Measurements from ENCODE around the gene AGPAT4.
"Not testable (repeated sequence)": the region's sequence is repeated elsewhere in the genome, so short reads cannot be mapped to it uniquely, and the experiment has no call there.

AGPAT4 gene

GRCh38 chr6:161132384-161132783 lies 141.5 kb downstream of the AGPAT4 start:
- Mint-ChIP-seq H3K27me3 (no peaks in the 10 kb centered on the region), H3K27ac (no peak overlapping the region), H3K36me3 (peaks cover 41% of the 10 kb centered on the region), H3K4me3 (no peak overlapping the region), H3K4me1 (peaks cover 16% of the 10 kb centered on the region), H3K9me3 (no peaks in the 10 kb centered on the region)
- ATAC-seq: no peak

DNA sequence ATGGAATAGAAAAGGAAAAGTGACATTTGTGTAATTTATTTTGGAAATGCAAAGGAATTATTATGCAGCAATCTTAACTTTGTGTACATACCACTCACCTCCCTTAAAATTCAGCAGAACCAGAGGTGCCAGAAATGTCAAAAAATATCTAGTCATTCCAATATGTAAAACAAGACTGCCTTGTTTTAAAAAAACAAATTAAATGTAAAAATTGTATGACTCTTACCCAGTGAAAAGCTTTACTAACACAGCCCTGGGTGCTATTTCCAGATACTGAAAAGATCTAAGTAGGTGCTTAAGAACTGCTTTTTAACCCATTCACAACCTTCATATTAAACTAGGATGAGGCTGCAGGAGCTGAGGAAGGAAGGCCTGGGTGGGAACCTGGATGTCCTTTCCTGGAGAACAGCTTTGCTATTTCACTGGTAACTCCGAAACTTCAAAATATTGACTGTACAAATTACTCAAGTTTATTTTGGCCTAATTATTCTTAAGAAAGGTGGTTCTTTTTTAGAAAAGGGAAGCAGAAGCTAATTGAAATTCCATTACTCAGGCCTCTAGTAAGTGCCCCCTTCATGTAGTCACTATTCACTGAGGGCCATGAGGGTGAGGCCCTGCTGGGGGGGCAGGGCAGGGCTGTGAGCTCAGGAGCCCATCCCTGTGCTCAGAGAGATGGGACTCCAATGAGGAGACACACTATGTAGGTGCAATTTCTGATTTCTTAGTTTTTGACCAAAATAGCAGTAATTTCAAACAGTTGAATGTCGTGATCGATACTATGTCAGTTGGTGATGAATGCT lies 142.7 kb downstream of the AGPAT4 start:
- Mint-ChIP-seq H3K4me1 (peaks cover 10% of the 10 kb centered on the region), H3K36me3 (peaks cover 46% of the 10 kb centered on the region), H3K27ac (no peak overlapping the region), H3K9me3 (no peaks in the 10 kb centered on the region), H3K27me3 (no peaks in the 10 kb centered on the region), H3K4me3 (no peak overlapping the region)
- no peak for ATAC-seq

DNA sequence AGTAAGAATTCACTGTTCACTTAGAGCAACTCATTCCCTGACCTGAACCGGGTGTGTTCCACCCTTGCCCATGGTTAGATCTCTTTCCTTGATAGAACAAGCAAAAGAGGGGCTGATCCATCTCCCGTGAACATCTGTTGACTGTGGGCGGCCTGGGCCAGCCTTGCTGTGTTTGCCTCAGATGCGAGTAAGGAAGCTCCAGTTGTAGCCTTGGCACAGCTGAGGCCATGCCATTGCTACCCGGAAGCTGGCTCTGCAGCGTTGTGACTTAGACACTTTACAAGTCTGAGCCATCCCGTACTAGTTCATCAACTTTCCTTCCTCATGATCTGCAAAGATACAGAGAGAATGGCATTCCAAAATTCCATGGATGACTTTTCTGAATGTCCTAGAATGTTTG lies 143.3 kb downstream of the AGPAT4 start:
- no peak overlapping the region for H3K27ac Mint-ChIP-seq
- H3K9me3 Mint-ChIP-seq: no peaks in the 10 kb centered on the region
- H3K36me3 Mint-ChIP-seq: peaks cover 48% of the 10 kb centered on the region
- no peak overlapping the region for H3K4me3 Mint-ChIP-seq
- H3K4me1 Mint-ChIP-seq: peaks cover 4% of the 10 kb centered on the region
- H3K27me3 Mint-ChIP-seq: no peaks in the 10 kb centered on the region
- no peak for ATAC-seq

DNA sequence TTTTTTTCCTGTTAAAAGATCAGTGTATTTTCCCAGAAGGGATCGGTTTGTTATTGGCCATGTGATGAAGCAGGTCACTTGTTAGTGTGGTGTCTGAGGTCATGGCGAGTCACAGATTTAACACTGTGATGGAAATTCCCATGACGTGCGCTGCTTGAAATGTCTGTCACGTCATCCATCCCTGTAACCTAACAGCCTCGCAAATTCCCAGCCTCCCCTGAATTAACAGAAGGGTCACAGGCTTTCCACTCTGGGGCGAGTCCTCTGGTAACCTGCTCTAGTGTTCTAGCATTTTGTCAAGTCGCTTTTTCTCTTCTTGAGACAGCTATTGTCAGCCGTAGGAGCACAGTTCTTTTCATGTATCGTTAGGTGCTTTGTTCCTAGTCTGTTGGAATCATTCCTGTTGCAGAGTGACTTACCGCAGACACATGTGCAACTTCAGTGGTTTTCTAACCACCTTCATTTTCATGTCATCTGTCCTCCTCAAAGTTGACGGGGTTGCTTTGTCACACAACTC lies 145.1 kb downstream of the AGPAT4 start:
- Mint-ChIP-seq H3K4me3 (no peak overlapping the region), H3K9me3 (peaks cover 7% of the 10 kb centered on the region), H3K36me3 (peaks cover 66% of the 10 kb centered on the region), H3K4me1 (no peaks in the 10 kb centered on the region), H3K27ac (no peak overlapping the region), H3K27me3 (no peaks in the 10 kb centered on the region)
- ATAC-seq: no peak

DNA sequence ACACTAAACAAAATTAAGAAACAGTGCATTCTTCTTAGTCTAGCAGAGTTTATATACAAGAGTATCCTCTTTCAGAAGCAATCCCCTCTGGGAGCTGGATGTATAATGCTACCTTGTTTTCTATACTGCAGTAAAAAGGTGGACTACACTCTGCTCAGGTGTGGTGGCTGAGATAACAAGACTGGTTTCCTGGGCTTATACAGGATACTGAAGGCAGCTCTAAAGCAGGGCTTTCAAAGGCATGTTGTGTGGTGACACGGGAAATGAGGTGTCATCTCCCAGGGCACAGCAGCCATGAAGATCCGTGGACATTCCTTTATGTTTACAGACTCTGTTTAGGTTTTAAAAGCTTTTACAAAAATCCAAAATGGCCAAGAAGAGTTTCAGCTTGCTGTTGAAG lies 145.6 kb downstream of the AGPAT4 start:
- Mint-ChIP-seq H3K9me3 (peaks cover 7% of the 10 kb centered on the region), H3K4me1 (no peaks in the 10 kb centered on the region), H3K36me3 (peaks cover 72% of the 10 kb centered on the region), H3K4me3 (no peak overlapping the region), H3K27ac (no peak overlapping the region), H3K27me3 (no peaks in the 10 kb centered on the region)
- ATAC-seq: no peak

DNA sequence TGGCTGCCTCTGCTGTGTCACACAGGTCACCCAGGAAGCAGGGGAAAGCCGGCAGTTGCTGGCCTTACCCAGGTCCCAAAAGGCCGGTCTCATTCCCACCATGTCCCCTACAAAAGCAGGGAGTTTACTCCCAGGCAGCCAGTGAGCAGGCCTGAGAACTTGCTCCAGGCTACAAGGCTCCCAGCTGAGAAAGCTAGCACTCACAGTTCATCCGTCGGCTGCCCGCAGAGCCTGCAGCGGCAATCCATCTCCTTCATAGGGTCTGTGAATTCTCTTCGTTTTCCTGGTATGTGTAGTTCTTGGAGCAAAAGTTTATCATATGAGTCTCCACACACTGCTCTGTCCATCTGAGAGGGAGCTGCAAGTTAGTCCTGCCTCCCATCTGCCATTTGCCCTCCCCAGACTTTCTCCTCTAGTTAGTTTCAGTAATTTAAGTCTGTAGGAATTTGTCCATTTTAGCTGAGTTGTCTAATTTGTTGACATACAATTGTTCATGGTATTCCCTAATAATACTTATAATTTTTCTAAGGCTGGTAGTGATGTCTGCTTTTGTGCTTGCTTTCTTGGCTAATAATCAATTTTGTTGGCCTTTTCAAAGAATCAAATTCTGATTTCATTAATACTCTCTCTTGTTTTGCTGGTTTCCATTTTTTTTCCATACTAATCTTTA lies 146.7 kb downstream of the AGPAT4 start:
- Mint-ChIP-seq H3K36me3 (peaks cover 82% of the 10 kb centered on the region), H3K27me3 (no peaks in the 10 kb centered on the region), H3K4me3 (no peak overlapping the region), H3K27ac (no peak overlapping the region), H3K9me3 (peaks cover 7% of the 10 kb centered on the region), H3K4me1 (no peaks in the 10 kb centered on the region)
- ATAC-seq: no peak

DNA sequence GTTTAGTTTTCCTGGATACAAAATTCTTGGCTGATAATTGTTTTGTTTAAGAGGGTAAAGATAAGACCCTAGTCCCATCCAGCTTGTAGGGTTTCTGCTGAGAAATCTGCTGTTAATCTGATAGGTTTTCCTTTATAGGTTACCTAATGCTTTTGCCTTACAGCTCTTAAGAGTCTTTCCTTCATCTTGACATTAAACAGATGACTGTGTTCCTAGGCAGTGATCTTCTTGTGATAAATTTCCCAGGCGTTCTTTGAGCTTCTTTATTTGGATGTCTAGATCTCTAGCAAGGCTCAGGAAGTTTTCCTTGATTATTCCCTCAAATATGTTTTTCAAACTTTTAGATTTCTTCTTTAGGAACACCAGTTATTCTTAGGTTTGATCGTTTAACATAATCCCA lies 148.3 kb downstream of the AGPAT4 start:
- no peak overlapping the region for H3K27ac Mint-ChIP-seq
- H3K4me1 Mint-ChIP-seq: no peaks in the 10 kb centered on the region
- no peak for ATAC-seq
- H3K27me3 Mint-ChIP-seq: no peaks in the 10 kb centered on the region
- H3K36me3 Mint-ChIP-seq: peaks cover 98% of the 10 kb centered on the region
- H3K9me3 Mint-ChIP-seq: peaks cover 13% of the 10 kb centered on the region
- H3K4me3 Mint-ChIP-seq: no peak overlapping the region

DNA sequence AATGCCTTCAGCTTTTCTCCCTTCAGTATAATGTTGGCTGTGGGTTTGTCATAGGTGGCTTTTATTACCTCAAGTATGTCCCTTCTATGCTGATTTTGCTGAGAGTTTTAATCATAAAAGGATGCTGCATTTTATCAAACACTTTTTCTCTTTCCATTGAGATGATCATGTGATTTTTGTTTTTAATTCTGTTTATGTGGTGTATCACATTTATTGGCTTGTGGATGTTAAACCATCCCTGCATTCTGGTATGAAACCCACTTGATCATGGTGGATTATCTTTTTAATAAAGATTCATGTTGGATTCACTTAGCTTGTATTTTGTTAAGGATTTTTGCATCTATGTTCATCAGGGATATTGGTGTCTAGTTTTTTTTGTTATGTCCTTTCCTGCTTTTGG lies 150.5 kb downstream of the AGPAT4 start:
- H3K27me3 Mint-ChIP-seq, H3K4me3 Mint-ChIP-seq, H3K27ac Mint-ChIP-seq, ATAC-seq, H3K4me1 Mint-ChIP-seq: not testable (repeated sequence)
- Mint-ChIP-seq H3K9me3 (peaks cover 18% of the 10 kb centered on the region), H3K36me3 (peaks cover 98% of the 10 kb centered on the region)

DNA sequence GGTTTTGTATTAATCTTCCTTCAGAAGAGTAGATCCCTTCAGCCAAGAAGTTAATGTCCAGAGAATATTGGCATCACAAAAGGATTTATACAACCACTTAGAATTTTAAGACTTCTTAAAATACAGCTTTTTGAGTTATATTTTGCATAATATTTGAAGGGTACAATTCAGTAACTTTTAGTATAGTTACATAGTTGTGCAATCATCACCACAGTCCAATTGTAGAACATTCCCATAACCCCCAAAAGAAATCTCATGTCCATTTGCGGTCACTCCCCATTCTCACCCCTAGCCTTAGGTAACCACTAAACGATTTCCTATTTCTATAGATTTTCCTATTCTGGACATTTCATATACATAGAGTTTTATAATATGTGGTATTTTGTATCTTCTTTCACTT lies 155.9 kb downstream of the AGPAT4 start:
- Mint-ChIP-seq H3K4me3 (no peak overlapping the region), H3K9me3 (peaks cover 14% of the 10 kb centered on the region), H3K27ac (no peak overlapping the region), H3K36me3 (peaks cover 84% of the 10 kb centered on the region), H3K27me3 (no peaks in the 10 kb centered on the region), H3K4me1 (peaks cover 7% of the 10 kb centered on the region)
- no peak for ATAC-seq

DNA sequence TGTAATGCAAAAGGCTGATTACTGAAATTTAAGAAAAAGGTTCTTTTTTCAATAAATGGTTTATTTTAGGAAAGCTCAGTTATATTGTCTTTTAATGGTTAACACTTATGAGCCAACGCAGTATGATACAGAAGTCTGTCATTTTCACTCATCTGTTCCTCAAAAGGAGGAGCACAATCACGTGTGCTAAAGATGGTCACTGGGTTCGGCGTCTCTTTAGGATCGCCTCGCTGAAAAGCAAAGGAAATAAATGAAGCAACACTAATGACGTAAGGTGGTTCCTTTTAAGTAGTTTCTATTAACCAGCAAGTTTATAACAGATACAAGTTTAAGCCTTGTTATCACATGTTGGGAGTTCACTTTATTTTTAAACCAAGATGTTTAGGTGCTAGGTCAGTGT lies 156.6 kb downstream of the AGPAT4 start:
- Mint-ChIP-seq H3K4me3 (no peak overlapping the region), H3K36me3 (peaks cover 84% of the 10 kb centered on the region), H3K9me3 (peaks cover 14% of the 10 kb centered on the region), H3K27me3 (no peaks in the 10 kb centered on the region), H3K4me1 (peaks cover 7% of the 10 kb centered on the region), H3K27ac (no peak overlapping the region)
- no peak for ATAC-seq

GRCh38 chr6:161116554-161116953 lies 157.3 kb downstream of the AGPAT4 start:
- Mint-ChIP-seq H3K36me3 (peaks cover 83% of the 10 kb centered on the region), H3K9me3 (peaks cover 10% of the 10 kb centered on the region), H3K27ac (peak overlapping the region; percentile 78), H3K27me3 (no peaks in the 10 kb centered on the region), H3K4me1 (peaks cover 7% of the 10 kb centered on the region), H3K4me3 (no peak overlapping the region)
- ATAC-seq: no peak

DNA sequence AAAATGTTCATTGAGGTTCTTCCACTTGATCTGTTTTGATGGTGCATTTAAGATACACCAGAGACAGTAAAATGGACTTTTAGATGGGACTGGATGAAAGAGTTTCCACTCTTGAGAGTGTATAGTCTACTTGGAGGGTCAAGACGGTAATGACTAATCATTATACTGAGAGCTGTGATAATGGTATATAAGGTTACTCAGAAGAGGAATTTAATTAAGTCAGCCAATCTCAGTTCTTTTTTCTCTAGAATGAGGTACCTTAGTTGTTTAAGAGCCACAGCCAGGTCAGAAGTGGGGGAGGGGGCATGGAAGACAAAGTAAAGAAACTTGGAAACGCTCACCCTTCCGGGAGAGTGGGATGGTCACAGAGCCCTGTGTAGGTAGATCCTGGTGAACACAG lies 158.4 kb downstream of the AGPAT4 start:
- H3K9me3 Mint-ChIP-seq: peaks cover 7% of the 10 kb centered on the region
- peaks cover 7% of the 10 kb centered on the region for H3K4me1 Mint-ChIP-seq
- peak; percentile 68 for ATAC-seq
- H3K36me3 Mint-ChIP-seq: peaks cover 82% of the 10 kb centered on the region
- no peaks in the 10 kb centered on the region for H3K27me3 Mint-ChIP-seq
- H3K4me3 Mint-ChIP-seq: no peak overlapping the region
- peak overlapping the region; percentile 78 for H3K27ac Mint-ChIP-seq

DNA sequence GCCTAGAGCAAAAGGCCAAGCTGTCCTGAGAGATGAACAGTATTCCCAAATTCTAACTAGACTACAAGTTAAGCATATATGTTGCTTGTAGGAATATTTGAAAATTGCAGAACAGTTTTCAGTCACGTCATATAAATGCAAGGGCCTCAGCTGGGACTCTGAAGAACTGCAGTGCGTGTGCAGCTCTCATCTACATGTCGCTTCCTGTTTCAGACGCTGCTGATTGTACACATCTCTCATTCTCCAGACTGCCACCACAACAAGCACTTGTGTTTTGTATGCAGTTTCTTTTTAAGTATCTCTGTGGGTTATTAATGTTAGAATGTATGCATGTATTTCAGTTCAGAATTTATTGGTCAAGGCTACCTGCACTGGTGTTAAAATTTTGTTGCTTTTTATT lies 162.6 kb downstream of the AGPAT4 start:
- ATAC-seq: no peak
- Mint-ChIP-seq H3K4me1 (peaks cover 7% of the 10 kb centered on the region), H3K9me3 (no peaks in the 10 kb centered on the region), H3K4me3 (no peak overlapping the region), H3K27ac (no peak overlapping the region), H3K36me3 (peaks cover 78% of the 10 kb centered on the region), H3K27me3 (no peaks in the 10 kb centered on the region)

- Mint-ChIP-seq H3K4me3 (no peak overlapping the region), H3K27me3 (no peaks in the 10 kb centered on the region), H3K36me3 (peaks cover 78% of the 10 kb centered on the region), H3K27ac (peak overlapping the region; percentile 35), H3K4me1 (peaks cover under 1% of the 10 kb centered on the region), H3K9me3 (no peaks in the 10 kb centered on the region)
- no peak for ATAC-seq
Observed at GRCh38 chr6:161110028-161110779, 163.7 kb downstream of the AGPAT4 start.

DNA sequence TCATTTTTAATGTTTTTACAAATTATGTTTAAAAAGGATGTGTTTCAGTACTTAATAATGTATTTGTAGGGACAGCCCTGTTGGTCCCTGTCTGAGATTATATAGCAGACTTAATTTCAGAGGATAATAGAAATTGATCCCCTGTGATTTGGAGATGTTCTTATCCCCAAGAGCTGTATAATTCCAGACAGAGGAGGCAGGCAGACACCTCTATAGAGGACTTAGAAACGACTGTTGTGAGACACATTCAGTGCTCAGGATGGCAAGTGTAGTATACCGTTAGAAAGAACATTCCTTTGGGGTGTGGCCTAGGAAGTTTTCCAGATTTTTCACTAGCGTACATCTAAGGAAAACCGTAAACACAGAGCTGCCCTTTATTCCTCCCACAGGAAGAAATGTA lies 164.5 kb downstream of the AGPAT4 start:
- ATAC-seq: no peak
- no peaks in the 10 kb centered on the region for H3K4me1 Mint-ChIP-seq
- H3K9me3 Mint-ChIP-seq: no peaks in the 10 kb centered on the region
- no peak overlapping the region for H3K4me3 Mint-ChIP-seq
- H3K36me3 Mint-ChIP-seq: peaks cover 81% of the 10 kb centered on the region
- no peak overlapping the region for H3K27ac Mint-ChIP-seq
- H3K27me3 Mint-ChIP-seq: no peaks in the 10 kb centered on the region
